Gastrocnemius medialis (tissue), 4 donors: ENCODE measurements around the gene TEX51.

ENCODE experiments used
- CTCF ChIP-seq, 5 experiments: fragments of 450-650 bp in 3 of 5; fragments of 200-600 bp in 2 of 5; sonication (generic) in 2 of 5; IDR thresholded peaks in 4 of 5; conservative IDR thresholded peaks in 1 of 5; 1 replicate in 4 of 5; 2 replicates in 1 of 5; pipeline ENCODE4 v1.5.1; 2016 to 2019; ENCODE audit warnings: antibody characterized with exemption in 5 of 5, mild to moderate bottlenecking in 3 of 5, moderate library complexity in 3 of 5
- POLR2A ChIP-seq, 2 donors: fragments of 450-650 bp; IDR thresholded peaks; one replicate each; pipeline ENCODE4 v1.6.1; 2017; ENCODE audit warnings: antibody characterized with exemption in 2 of 2, mild to moderate bottlenecking in 2 of 2, moderate library complexity in 2 of 2

GRCh38 chr2:126905991-126906390 is 7.3 kb downstream of the TEX51 start:
- TF ChIP-seq CTCF (IDR thresholded peaks at IDR 0.05 in 4 of 5, conservative IDR thresholded peaks at IDR 0.05 in 1 of 5) (no peak), POLR2A (IDR thresholded peaks at IDR 0.05) (no peak)
